ENCODE measurements around the gene MSI2.

Gene MSI2

GRCh38 chr17:57431415-57431814, 175.1 kb downstream of the MSI2 start:
- Histone ChIP-seq H3K4me1 (ENCODE audit: control insufficient read depth, low read depth, low read length) (peaks cover 11% of the 10 kb centered on the region), H3K4me3 (ENCODE audit: low read length) (no peak overlapping the region), H3K9me3 (ENCODE audit: control insufficient read depth, low read depth, low read length) (no peaks in the 10 kb centered on the region), H3K27ac (ENCODE audit: low read length) (no peak overlapping the region), H3K36me3 (ENCODE audit: control insufficient read depth, low read depth, low read length) (no peaks in the 10 kb centered on the region), H3K27me3 (ENCODE audit: control insufficient read depth, insufficient read depth, low read length) (no peaks in the 10 kb centered on the region), H3K9ac (ENCODE audit: low read length) (no peak overlapping the region)

GRCh38 chr17:57432507-57433277, 176.4 kb downstream of the MSI2 start:
- H3K9me3 ChIP-seq (ENCODE audit: control insufficient read depth, low read depth, low read length), result no peaks in the 10 kb centered on the region
- H3K4me1 ChIP-seq (ENCODE audit: control insufficient read depth, low read depth, low read length), result peaks cover 6% of the 10 kb centered on the region
- H3K9ac ChIP-seq (ENCODE audit: low read length), result no peak overlapping the region
- H3K4me3 ChIP-seq (ENCODE audit: low read length), result no peak overlapping the region
- no peaks in the 10 kb centered on the region for H3K27me3 ChIP-seq (ENCODE audit: control insufficient read depth, insufficient read depth, low read length)
- no peaks in the 10 kb centered on the region for H3K36me3 ChIP-seq (ENCODE audit: control insufficient read depth, low read depth, low read length)
- H3K27ac ChIP-seq (ENCODE audit: low read length), result no peak overlapping the region

- Histone ChIP-seq H3K9ac (ENCODE audit: low read length) (no peak overlapping the region), H3K27ac (ENCODE audit: low read length) (no peak overlapping the region), H3K4me1 (ENCODE audit: control insufficient read depth, low read depth, low read length) (peaks cover 6% of the 10 kb centered on the region), H3K4me3 (ENCODE audit: low read length) (no peak overlapping the region), H3K9me3 (ENCODE audit: control insufficient read depth, low read depth, low read length) (no peaks in the 10 kb centered on the region), H3K36me3 (ENCODE audit: control insufficient read depth, low read depth, low read length) (no peaks in the 10 kb centered on the region), H3K27me3 (ENCODE audit: control insufficient read depth, insufficient read depth, low read length) (no peaks in the 10 kb centered on the region)
Observed at GRCh38 chr17:57433452-57433851, 177.1 kb downstream of the MSI2 start.

GRCh38 chr17:57434361-57434760, 178.0 kb downstream of the MSI2 start:
- Histone ChIP-seq H3K9me3 (ENCODE audit: control insufficient read depth, low read depth, low read length) (no peaks in the 10 kb centered on the region), H3K4me1 (ENCODE audit: control insufficient read depth, low read depth, low read length) (peaks cover 6% of the 10 kb centered on the region), H3K27ac (ENCODE audit: low read length) (no peak overlapping the region), H3K4me3 (ENCODE audit: low read length) (no peak overlapping the region), H3K27me3 (ENCODE audit: control insufficient read depth, insufficient read depth, low read length) (no peaks in the 10 kb centered on the region), H3K9ac (ENCODE audit: low read length) (no peak overlapping the region), H3K36me3 (ENCODE audit: control insufficient read depth, low read depth, low read length) (no peaks in the 10 kb centered on the region)

- no peak overlapping the region for H3K27ac ChIP-seq (ENCODE audit: low read length)
- H3K36me3 ChIP-seq (ENCODE audit: control insufficient read depth, low read depth, low read length), result no peaks in the 10 kb centered on the region
- H3K9me3 ChIP-seq (ENCODE audit: control insufficient read depth, low read depth, low read length), result no peaks in the 10 kb centered on the region
- H3K4me1 ChIP-seq (ENCODE audit: control insufficient read depth, low read depth, low read length), result peaks cover 20% of the 10 kb centered on the region
- no peaks in the 10 kb centered on the region for H3K27me3 ChIP-seq (ENCODE audit: control insufficient read depth, insufficient read depth, low read length)
- no peak overlapping the region for H3K4me3 ChIP-seq (ENCODE audit: low read length)
- H3K9ac ChIP-seq (ENCODE audit: low read length), result no peak overlapping the region
Observed at GRCh38 chr17:57436565-57436964, 180.2 kb downstream of the MSI2 start.

- H3K9ac ChIP-seq (ENCODE audit: low read length), result no peak overlapping the region
- H3K4me3 ChIP-seq (ENCODE audit: low read length), result no peak overlapping the region
- no peaks in the 10 kb centered on the region for H3K36me3 ChIP-seq (ENCODE audit: control insufficient read depth, low read depth, low read length)
- H3K27me3 ChIP-seq (ENCODE audit: control insufficient read depth, insufficient read depth, low read length), result no peaks in the 10 kb centered on the region
- peaks cover 23% of the 10 kb centered on the region for H3K4me1 ChIP-seq (ENCODE audit: control insufficient read depth, low read depth, low read length)
- no peaks in the 10 kb centered on the region for H3K9me3 ChIP-seq (ENCODE audit: control insufficient read depth, low read depth, low read length)
- no peak overlapping the region for H3K27ac ChIP-seq (ENCODE audit: low read length)
Observed at GRCh38 chr17:57438066-57438731, 181.9 kb downstream of the MSI2 start.

- Histone ChIP-seq H3K9me3 (ENCODE audit: control insufficient read depth, low read depth, low read length) (no peaks in the 10 kb centered on the region), H3K36me3 (ENCODE audit: control insufficient read depth, low read depth, low read length) (no peaks in the 10 kb centered on the region), H3K9ac (ENCODE audit: low read length) (no peak overlapping the region), H3K27ac (ENCODE audit: low read length) (no peak overlapping the region), H3K4me1 (ENCODE audit: control insufficient read depth, low read depth, low read length) (peaks cover 25% of the 10 kb centered on the region), H3K4me3 (ENCODE audit: low read length) (no peak overlapping the region), H3K27me3 (ENCODE audit: control insufficient read depth, insufficient read depth, low read length) (no peaks in the 10 kb centered on the region)
Observed at GRCh38 chr17:57439651-57440050, 183.3 kb downstream of the MSI2 start.

GRCh38 chr17:57440522-57441269, 184.4 kb downstream of the MSI2 start:
- H3K9ac ChIP-seq (ENCODE audit: low read length), result no peak overlapping the region
- H3K4me1 ChIP-seq (ENCODE audit: control insufficient read depth, low read depth, low read length), result peaks cover 31% of the 10 kb centered on the region
- no peaks in the 10 kb centered on the region for H3K36me3 ChIP-seq (ENCODE audit: control insufficient read depth, low read depth, low read length)
- H3K9me3 ChIP-seq (ENCODE audit: control insufficient read depth, low read depth, low read length), result no peaks in the 10 kb centered on the region
- no peaks in the 10 kb centered on the region for H3K27me3 ChIP-seq (ENCODE audit: control insufficient read depth, insufficient read depth, low read length)
- no peak overlapping the region for H3K27ac ChIP-seq (ENCODE audit: low read length)
- no peak overlapping the region for H3K4me3 ChIP-seq (ENCODE audit: low read length)

GRCh38 chr17:57441270-57441600, 184.9 kb downstream of the MSI2 start:
- Histone ChIP-seq H3K4me1 (ENCODE audit: control insufficient read depth, low read depth, low read length) (peaks cover 31% of the 10 kb centered on the region), H3K27me3 (ENCODE audit: control insufficient read depth, insufficient read depth, low read length) (no peaks in the 10 kb centered on the region), H3K9ac (ENCODE audit: low read length) (no peak overlapping the region), H3K4me3 (ENCODE audit: low read length) (no peak overlapping the region), H3K9me3 (ENCODE audit: control insufficient read depth, low read depth, low read length) (no peaks in the 10 kb centered on the region), H3K27ac (ENCODE audit: low read length) (no peak overlapping the region), H3K36me3 (ENCODE audit: control insufficient read depth, low read depth, low read length) (no peaks in the 10 kb centered on the region)

- Histone ChIP-seq H3K4me1 (ENCODE audit: control insufficient read depth, low read depth, low read length) (peaks cover 31% of the 10 kb centered on the region), H3K27me3 (ENCODE audit: control insufficient read depth, insufficient read depth, low read length) (no peaks in the 10 kb centered on the region), H3K36me3 (ENCODE audit: control insufficient read depth, low read depth, low read length) (no peaks in the 10 kb centered on the region), H3K9me3 (ENCODE audit: control insufficient read depth, low read depth, low read length) (no peaks in the 10 kb centered on the region), H3K27ac (ENCODE audit: low read length) (no peak overlapping the region), H3K4me3 (ENCODE audit: low read length) (no peak overlapping the region), H3K9ac (ENCODE audit: low read length) (no peak overlapping the region)
Observed at GRCh38 chr17:57442401-57442823, 186.1 kb downstream of the MSI2 start.

GRCh38 chr17:57442914-57443571, 186.7 kb downstream of the MSI2 start:
- no peak overlapping the region for H3K4me3 ChIP-seq (ENCODE audit: low read length)
- H3K27me3 ChIP-seq (ENCODE audit: control insufficient read depth, insufficient read depth, low read length), result no peaks in the 10 kb centered on the region
- peaks cover 31% of the 10 kb centered on the region for H3K4me1 ChIP-seq (ENCODE audit: control insufficient read depth, low read depth, low read length)
- H3K36me3 ChIP-seq (ENCODE audit: control insufficient read depth, low read depth, low read length), result no peaks in the 10 kb centered on the region
- H3K27ac ChIP-seq (ENCODE audit: low read length), result no peak overlapping the region
- H3K9ac ChIP-seq (ENCODE audit: low read length), result no peak overlapping the region
- no peaks in the 10 kb centered on the region for H3K9me3 ChIP-seq (ENCODE audit: control insufficient read depth, low read depth, low read length)

All from iPS-18a (cell line).